IPS-18c (cell line): ENCODE measurements around the gene AP2A1.
A peak's percentile ranks its signal among the peaks of the same experiment; 100 is the strongest.

Experiments
- H3K4me3 ChIP-seq: 2 replicates; pipeline ENCODE4 v1.7.0; 2013; ENCODE audit warnings: low read depth, mild to moderate bottlenecking, low read length, moderate library complexity; ENCODE audit not compliant: insufficient read depth
- H3K9me3 ChIP-seq: one replicate; pipeline ENCODE4 v1.6.1; 2013; ENCODE audit warnings: mild to moderate bottlenecking, low read length, moderate library complexity; ENCODE audit not compliant: control insufficient read depth, insufficient read depth

The AP2A1 gene

DNA sequence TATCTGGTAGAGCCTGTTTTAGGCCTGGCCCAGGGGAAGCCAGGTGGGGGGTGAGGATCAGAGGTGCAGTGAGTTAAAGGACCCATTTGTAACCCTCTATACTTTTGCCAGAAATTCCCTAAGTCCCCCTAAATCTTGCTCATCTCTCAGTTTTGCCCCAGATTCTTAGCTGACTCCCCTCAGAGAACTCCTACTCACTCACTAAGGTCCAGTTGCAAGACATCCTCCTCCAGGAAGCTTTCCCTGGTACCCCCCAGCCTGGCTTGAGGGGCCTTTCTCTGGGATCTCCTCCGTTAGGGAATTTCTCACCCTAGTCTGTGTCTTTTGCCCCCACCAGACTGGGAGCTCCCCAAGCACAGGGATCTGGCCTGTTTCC is 5.6 kb upstream of the AP2A1 start:
- H3K4me3 ChIP-seq: no peak overlapping the region
- H3K9me3 ChIP-seq: no peaks in the 10 kb centered on the region

DNA sequence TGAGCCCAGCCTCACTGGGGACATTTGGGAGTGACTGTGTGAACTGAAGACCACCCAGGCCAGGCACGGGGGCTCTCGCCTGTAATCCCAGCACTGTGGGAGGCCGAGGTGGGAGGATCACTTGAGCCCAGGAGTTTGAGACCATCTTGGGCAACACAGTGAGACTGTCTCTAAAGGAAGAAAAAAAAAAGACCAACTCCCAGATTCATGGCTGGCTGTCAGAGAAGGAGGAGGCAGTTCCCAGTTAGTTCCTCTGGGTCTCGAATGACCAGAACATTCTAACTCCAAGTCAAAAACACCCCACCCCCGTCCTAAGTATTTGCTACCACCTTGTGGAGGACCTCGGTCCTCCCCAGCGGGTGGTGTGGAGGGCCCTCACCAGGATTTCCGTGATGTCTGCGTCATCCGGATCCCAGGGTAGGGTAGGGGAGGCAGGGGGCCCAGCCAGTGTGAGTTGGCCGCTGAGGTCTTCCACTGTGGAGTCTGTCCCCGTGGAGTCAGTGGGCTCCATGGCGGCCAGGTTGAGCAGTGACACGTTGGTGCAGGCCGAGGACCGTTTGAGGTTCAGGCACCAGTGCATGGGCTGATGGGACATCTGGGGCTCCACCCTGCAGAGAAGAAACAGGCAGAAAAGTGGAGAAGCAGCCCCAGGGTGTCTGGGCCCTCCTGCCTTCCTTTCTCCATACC is 5.0 kb upstream of the AP2A1 start:
- Histone ChIP-seq H3K9me3 (no peaks in the 10 kb centered on the region), H3K4me3 (no peak overlapping the region)

GRCh38 chr19:49763230-49763629 is 3.6 kb upstream of the AP2A1 start, which contains the start of gene TSKS:
Gene TSKS, minus strand, starts transcription at chr19:49763306. Its CDS starts 59 bp downstream, at chr19:49763247.
- no peak within 1 kb of the TSS for H3K4me3 ChIP-seq

GRCh38 chr19:49764341-49764740 is 2.5 kb upstream of the AP2A1 start:
- H3K9me3 ChIP-seq: no peaks in the 10 kb centered on the region
- H3K4me3 ChIP-seq: no peak overlapping the region

More at GRCh38 chr19:49763230-49763629, 3.6 kb upstream of the AP2A1 start, which contains the start of gene TSKS:
- no peaks in the 10 kb centered on the region for H3K9me3 ChIP-seq

DNA sequence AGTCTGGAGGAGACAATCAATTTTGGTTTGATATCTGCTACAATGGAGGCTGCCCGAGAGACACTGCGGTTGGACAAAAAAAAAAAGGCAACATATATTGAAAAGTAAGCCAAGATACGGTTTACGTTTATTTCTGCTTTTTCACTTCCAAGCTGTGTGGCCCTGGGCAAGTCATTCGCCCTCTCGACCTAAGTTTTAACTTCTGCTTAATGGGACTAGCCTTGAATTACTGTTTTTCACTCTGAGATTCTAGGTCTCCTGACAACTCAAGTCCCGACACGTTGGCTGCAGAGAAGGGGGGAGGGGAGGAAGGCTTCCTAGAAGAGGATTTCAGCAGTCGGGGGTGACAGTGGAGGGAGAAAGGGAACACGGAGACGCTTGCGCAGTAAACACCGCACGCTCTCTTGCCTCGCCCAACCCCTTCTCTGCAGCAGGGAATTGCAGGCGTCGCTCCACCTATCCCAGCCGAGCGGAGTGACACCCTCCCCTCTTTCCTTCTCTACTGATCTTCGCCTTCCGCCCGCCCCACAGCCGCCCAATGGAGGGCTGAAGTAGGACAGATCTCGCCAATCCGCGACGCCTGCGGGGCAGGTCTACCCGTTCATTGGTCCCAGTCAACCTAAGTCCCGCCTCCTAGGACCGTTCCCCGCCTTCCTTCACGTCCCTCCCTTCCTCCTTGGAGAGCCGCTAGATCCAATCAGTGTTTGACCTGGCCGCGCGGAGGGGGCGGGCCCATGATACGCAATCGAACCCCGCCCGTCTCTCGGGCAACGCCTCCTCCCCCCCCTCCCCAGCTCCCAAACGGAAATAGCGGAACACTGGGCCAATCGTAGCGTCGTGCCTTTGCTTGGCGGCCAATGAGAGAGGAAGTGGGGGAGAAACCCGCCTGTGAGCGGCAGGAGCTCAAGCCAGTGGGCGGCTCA is 533 bp upstream of the AP2A1 start:
- Histone ChIP-seq H3K9me3 (no peaks in the 10 kb centered on the region), H3K4me3 (peak overlapping the region; percentile 50; the same call in 1 of the 2 replicates)

- no peaks in the 10 kb centered on the region for H3K9me3 ChIP-seq
- peak overlapping the region; percentile 81 for H3K4me3 ChIP-seq
Measured at GRCh38 chr19:49767381-49767780, 580 bp downstream of the AP2A1 start.

GRCh38 chr19:49767967-49768581 is 1.3 kb downstream of the AP2A1 start:
- peak overlapping the region; percentile 81 for H3K4me3 ChIP-seq
- H3K9me3 ChIP-seq: no peaks in the 10 kb centered on the region

- H3K9me3 ChIP-seq: no peaks in the 10 kb centered on the region
- no peak overlapping the region for H3K4me3 ChIP-seq
Measured at GRCh38 chr19:49770529-49770928, 3.7 kb downstream of the AP2A1 start.

- H3K4me3 ChIP-seq: no peak overlapping the region
- H3K9me3 ChIP-seq: no peaks in the 10 kb centered on the region
Measured at GRCh38 chr19:49771674-49772139, 4.9 kb downstream of the AP2A1 start.

DNA sequence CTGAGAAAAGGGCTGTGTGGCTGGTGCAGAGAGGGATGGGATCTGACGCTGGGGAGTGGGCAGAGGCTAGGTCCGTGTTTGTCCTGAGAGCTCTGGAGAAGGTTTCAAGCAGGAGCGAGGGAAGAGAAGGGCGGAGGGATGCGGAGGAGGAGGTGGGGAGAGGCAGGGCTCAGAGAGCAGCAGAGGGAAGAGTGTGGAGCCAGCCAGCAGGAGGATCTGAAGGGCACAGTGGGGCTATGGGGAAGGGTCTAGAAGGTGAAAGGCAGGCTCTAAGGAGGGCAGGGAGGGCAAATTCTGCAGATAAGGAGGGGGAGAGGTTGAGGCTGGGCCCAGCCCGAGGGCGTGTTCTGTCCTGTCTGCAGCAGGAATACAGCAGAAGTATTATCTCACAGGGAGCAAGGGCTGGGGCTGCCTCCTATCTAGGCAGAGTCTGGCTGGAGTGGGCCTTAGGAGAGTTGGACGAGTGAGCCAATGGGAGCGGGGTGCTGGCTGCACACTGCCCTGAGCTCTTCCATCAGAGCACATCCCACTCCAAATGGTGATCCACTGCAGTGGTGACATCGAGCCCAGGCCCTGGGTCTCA is 6.1 kb downstream of the AP2A1 start:
- no peak overlapping the region for H3K4me3 ChIP-seq
- H3K9me3 ChIP-seq: no peaks in the 10 kb centered on the region

GRCh38 chr19:49773663-49774350 is 7.0 kb downstream of the AP2A1 start:
- Histone ChIP-seq H3K4me3 (no peak overlapping the region), H3K9me3 (no peaks in the 10 kb centered on the region)

- Histone ChIP-seq H3K9me3 (no peaks in the 10 kb centered on the region), H3K4me3 (no peak overlapping the region)
Measured at GRCh38 chr19:49774969-49775368, 8.2 kb downstream of the AP2A1 start.

DNA sequence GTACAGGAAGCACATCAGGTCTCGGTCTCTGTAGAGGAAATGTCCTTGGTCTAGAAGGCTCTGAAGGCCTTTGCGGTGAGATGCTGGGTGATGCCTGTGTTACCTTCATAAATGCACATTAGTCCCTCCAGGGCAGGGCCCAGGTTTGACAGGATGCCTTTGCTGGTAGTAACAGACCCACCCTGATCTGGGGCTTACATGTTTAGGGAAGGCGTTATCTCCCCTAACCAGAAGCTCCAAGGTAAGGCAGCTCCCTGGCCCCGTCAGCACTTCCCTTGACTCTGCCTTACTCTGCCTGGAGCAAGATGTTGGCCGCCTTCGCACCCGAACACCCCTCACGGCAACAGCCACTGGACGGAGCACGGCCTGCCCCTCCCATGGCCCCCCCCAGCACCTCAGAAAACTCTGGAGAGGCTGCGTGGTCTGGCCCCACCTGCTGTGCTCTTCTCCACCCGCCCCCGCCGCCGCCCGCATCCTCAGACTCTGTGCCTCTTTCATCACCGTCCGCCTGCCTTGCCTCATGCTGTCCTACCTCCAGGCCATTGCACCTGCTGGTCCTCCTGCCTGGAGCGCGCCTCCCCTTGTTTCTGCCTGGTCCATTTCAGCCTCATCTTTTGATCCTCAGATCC is 9.1 kb downstream of the AP2A1 start:
- H3K4me3 ChIP-seq: no peak overlapping the region
- H3K9me3 ChIP-seq: no peaks in the 10 kb centered on the region

- Histone ChIP-seq H3K4me3 (no peak overlapping the region), H3K9me3 (no peaks in the 10 kb centered on the region)
Measured at GRCh38 chr19:49776371-49776764, 9.6 kb downstream of the AP2A1 start.

GRCh38 chr19:49779731-49780555 is 13.1 kb downstream of the AP2A1 start:
- Histone ChIP-seq H3K9me3 (no peaks in the 10 kb centered on the region), H3K4me3 (no peak overlapping the region)

- Histone ChIP-seq H3K4me3 (no peak overlapping the region), H3K9me3 (no peaks in the 10 kb centered on the region)
Measured at GRCh38 chr19:49780861-49781260, 14.1 kb downstream of the AP2A1 start.
